Astrocyte of the spinal cord (primary cell): ENCODE results near the gene IL11RA.

Experiments
- DNase-seq: peaks from one replicate; pipeline ENCODE4 v3.0.0; 2011; ENCODE audit warnings: low read depth, low spot score
- H3K4me3 ChIP-seq: 2 replicates; pipeline ENCODE4 v1.5.1; 2011; ENCODE audit warnings: low read depth, mild to moderate bottlenecking, low read length, moderate library complexity
- in situ Hi-C: cut with HindIII; loops from 2 replicates; pipeline ENCODE4 v1.10.0; 2017; ENCODE audit warnings: low sequenced_read_pairs
- TF ChIP-seq, protein P1 (sequence below): IDR thresholded peaks from 2 replicates; pipeline ENCODE4 v1.5.1; 2012; ENCODE audit warnings: low read depth, mild to moderate bottlenecking, low read length, inconsistent platforms

Gene IL11RA

DNA sequence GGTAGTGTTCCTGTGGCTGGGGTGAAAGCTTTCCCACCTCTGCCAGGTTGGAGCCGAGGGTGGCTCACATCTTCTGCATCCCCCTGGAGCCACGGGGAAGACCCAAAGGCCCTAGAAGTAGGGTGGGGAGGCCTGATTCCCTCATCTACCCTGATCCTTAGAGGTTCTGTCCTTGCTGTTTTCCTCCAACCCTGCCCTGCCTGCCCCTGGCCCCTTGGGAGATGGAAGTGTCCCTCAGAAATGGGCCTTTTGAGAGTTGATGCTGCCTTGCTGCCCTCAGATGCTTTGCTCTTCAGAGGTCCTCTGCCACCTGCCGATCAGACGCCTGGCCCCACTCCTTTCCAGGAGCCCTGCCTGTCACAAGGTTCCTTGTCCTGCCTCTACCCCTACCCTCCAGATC lies 32.8 kb downstream of the IL11RA start:
- H3K4me3 ChIP-seq = no peak overlapping the region
- in situ Hi-C loops = no loop called here
- DNase-seq = no peak
- TF ChIP-seq, protein P1, sequence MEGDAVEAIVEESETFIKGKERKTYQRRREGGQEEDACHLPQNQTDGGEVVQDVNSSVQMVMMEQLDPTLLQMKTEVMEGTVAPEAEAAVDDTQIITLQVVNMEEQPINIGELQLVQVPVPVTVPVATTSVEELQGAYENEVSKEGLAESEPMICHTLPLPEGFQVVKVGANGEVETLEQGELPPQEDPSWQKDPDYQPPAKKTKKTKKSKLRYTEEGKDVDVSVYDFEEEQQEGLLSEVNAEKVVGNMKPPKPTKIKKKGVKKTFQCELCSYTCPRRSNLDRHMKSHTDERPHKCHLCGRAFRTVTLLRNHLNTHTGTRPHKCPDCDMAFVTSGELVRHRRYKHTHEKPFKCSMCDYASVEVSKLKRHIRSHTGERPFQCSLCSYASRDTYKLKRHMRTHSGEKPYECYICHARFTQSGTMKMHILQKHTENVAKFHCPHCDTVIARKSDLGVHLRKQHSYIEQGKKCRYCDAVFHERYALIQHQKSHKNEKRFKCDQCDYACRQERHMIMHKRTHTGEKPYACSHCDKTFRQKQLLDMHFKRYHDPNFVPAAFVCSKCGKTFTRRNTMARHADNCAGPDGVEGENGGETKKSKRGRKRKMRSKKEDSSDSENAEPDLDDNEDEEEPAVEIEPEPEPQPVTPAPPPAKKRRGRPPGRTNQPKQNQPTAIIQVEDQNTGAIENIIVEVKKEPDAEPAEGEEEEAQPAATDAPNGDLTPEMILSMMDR = no peak

DNA sequence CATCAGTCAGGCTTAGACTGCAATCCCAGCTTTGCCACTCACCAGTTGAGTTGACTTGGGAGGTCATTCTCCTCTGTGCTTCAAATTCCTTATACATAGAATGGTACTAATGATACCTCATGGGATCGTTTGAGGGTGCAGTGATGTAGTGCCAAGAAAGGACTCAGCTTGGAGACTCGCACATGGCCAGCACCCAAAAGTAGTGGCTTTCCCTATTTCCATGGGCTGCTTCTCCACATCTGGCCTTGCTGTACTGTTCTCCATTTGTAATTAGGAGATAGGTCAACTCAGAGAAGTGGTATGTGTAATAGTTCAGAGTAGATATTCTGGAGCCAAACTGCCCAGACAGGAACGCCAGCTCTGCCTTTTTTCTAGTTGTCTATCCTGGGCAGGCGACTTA lies 33.6 kb downstream of the IL11RA start:
- DNase-seq = no peak
- TF ChIP-seq, protein P1 = no peak
- H3K4me3 ChIP-seq = no peak overlapping the region
- in situ Hi-C loops = no loop called here

DNA sequence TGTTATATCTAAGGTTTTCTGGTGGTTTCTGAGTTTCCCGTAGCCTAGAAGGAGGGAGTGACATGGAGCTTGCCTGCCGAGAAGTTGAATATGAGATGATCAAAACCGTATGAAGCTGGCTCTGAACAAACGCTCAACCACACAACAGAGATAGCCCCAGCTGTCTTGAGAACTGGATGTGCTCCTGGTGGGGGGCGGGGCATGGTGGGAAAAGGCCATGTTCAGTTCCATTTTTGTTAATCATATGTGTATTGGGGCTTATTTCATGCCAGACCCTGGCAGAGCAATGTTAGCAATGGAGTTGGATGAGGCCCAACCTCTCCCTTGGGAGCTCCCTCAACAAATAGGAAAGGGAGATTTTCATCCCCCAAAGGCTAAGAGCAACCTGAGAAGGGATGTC lies 34.2 kb downstream of the IL11RA start:
- TF ChIP-seq, protein P1 = no peak
- no peak overlapping the region for H3K4me3 ChIP-seq
- no peak for DNase-seq
- in situ Hi-C loops = no loop called here

DNA sequence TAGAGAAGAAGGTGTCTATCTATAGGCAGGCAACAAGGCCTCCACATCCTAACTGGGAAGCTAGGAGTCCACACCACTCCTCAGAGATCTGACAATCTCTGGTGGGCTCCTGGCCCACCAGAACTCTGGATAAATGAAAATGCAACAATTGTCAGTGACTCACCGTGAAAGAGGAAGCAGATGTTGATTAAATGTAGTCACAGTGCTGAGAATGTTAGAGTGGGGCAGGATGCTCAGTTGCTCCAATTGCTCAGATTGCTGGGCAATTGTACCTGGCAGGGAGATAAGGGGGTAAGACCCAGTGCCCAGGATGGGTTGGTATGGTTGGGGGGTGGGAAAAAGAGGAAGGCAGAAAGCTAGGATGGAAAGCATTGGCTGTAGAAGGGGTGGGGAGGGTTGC lies 34.7 kb downstream of the IL11RA start:
- TF ChIP-seq, protein P1 = no peak
- DNase-seq = no peak
- in situ Hi-C loops = no loop called here
- no peak overlapping the region for H3K4me3 ChIP-seq

DNA sequence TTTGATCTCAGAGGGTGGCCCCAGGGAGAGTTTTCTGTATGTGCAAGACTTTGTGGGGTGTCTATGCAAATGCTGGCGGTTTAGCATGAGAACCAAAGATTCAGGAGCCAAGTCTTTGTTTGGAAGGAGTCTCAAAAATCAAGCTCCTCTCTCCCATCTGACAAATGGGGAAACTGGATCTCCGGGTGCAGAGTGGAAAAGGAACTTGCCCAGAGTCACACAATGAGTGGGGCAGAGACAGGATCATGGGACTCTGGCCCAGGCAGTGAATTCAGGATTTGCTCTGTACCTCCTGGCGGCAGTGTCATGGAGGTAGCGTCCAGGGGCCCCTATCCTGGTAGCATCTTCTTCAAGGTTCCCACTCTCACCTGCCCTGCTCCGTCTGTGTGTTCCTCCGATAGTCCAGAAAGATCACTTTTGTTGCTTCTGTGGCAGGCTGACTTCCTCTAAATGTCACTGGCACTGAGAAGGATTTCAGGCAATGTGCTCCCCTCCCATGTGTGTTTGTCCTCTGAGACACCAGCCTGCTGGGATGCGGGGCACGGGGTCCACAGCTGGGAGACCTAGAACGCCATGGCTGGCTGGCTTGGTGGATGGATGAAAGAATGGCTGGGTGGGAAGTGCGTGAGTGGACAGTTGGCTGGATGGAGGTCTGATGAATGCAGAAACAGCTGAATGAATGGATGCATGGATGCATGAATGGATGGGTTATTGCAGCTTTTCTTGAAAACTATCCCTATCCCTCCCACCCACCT lies 35.5 kb downstream of the IL11RA start:
- no peak overlapping the region for H3K4me3 ChIP-seq
- in situ Hi-C loops = no loop called here
- no peak for DNase-seq
- TF ChIP-seq, protein P1 = no peak

DNA sequence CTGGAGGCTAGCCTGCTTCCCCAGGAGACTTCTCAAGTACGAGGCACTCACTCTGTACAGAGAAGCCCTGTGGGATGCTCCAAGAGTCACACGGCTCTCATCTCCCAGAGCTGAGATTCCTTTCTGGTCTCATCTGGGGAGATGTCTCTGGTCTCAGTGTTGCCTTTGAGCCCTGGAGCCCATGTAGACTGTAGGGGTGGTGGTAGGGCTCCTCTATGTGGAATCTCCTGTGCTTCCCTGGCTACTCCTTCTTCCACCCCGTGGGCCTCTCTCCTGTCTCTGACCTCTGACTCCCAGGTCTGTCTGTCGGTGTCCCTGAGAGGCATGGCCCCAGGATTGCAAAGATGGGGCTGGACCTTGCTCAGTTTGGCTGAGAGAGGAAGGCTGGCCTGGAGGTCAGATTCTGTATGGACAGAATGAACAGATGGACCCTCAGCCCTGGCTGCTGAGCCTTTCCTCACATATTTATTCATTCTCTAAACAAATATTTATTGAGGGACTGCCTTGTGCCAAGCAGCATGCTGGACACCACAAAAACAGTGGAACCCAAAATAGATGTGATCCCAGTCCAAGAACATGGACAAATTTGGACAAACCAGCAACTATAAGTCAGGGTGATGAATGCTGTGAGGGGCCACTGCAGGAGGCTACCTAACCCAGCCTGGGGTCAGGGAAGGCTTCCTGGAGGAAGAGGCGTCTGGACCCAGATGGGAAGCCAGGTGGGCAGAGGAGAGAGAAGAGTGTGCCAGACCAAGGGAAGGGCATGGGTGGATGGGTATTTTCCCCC lies 36.5 kb downstream of the IL11RA start:
- no peak for DNase-seq
- no peak overlapping the region for H3K4me3 ChIP-seq
- TF ChIP-seq, protein P1 = no peak
- in situ Hi-C loops = no loop called here
